MG63 (cell line): ENCODE measurements around the gene MICALL1. TPM values are rescaled to one million over a fixed set of nuclear protein-coding genes. Genes with fewer than 3 reads are reported as not detected.

Experiments used
- DNase-seq: peaks from one replicate; pipeline ENCODE4 v3.0.0-alpha.2; 2020
- H3K27me3 ChIP-seq: fragments of 250-450 bp; sonication (Bioruptor Pico); 2 replicates; pipeline ENCODE4 v1.5.1; 2020; ENCODE audit warnings: mild to moderate bottlenecking, moderate library complexity
- H3K36me3 ChIP-seq: fragments of 250-450 bp; sonication (Bioruptor Pico); 2 replicates; pipeline ENCODE4 v1.5.1; 2020; ENCODE audit warnings: mild to moderate bottlenecking, moderate library complexity
- H3K4me3 ChIP-seq: fragments of 250-450 bp; sonication (Bioruptor Pico); 2 replicates; pipeline ENCODE4 v1.5.1; 2020; ENCODE audit warnings: mild to moderate bottlenecking, moderate library complexity
- H3K9me3 ChIP-seq: fragments of 250-450 bp; sonication (Bioruptor Pico); 2 replicates; pipeline ENCODE4 v1.5.1; 2020; ENCODE audit warnings: mild to moderate bottlenecking, moderate library complexity
- total RNA-seq: library from RNA; depleted of rRNA; stranded (reverse); fragments of >200 nt; shearing (Covaris generic); gene quantifications from 2 replicates; pipeline ENCODE4 v1.2.3, GENCODE V29; 2014; ENCODE audit warnings: low replicate concordance; rRNA removed

Gene MICALL1, protein sequence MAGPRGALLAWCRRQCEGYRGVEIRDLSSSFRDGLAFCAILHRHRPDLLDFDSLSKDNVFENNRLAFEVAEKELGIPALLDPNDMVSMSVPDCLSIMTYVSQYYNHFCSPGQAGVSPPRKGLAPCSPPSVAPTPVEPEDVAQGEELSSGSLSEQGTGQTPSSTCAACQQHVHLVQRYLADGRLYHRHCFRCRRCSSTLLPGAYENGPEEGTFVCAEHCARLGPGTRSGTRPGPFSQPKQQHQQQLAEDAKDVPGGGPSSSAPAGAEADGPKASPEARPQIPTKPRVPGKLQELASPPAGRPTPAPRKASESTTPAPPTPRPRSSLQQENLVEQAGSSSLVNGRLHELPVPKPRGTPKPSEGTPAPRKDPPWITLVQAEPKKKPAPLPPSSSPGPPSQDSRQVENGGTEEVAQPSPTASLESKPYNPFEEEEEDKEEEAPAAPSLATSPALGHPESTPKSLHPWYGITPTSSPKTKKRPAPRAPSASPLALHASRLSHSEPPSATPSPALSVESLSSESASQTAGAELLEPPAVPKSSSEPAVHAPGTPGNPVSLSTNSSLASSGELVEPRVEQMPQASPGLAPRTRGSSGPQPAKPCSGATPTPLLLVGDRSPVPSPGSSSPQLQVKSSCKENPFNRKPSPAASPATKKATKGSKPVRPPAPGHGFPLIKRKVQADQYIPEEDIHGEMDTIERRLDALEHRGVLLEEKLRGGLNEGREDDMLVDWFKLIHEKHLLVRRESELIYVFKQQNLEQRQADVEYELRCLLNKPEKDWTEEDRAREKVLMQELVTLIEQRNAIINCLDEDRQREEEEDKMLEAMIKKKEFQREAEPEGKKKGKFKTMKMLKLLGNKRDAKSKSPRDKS
- 13.8 and 25.3 TPM in 2 replicates for total RNA-seq

DNA sequence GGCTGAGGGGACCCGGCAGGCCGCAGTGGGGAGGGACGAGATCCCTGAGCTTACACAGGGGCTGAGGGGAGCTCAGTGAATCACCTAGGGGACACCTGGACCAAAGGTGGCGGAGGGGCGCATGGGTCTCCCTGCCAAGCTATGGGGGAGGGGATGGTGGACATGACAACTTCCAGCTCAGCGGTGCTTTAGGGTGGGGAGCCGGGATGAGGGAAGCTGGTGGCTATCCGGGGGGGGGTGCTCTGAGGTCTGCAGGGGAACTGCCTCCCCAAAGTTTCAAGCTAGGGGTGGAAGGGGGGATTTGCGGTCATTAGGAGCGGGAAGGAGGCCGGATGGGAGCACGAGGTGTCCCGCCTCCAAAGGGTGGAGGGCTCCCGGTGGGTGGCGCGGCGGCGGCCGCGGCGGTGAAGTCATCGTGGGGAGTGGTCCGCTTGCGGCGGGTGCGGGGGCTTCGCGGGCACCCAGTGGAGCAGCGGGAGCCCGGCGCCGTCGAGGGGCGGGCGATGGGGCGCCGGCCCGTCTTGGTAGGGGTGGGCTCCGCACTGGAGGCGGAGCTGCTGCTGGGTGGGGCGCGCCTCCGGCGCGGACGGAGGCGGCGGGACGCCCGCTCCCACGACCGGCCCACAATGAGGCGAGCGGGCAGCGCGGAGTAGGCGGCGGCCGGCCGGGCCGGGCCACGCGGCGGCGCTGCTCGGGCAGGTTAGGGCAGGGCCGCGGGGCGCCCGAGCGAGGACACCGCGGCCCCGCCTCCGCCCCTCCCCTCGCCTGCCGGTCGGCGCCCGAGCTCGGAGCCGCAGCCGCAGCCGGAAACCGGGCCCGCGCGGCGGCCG, at the start of gene MICALL1:
MICALL1 (plus strand) TSS at position 764 of the 830 bp plus-strand sequence. CDS start 126 bp downstream, outside the sequence.
- peak within 1 kb of the TSS; percentile 71 for H3K4me3 ChIP-seq
- peaks cover 14% of the 10 kb centered on the region for H3K36me3 ChIP-seq
- no peaks in the 10 kb centered on the region for H3K27me3 ChIP-seq
- peak; percentile 89 for DNase-seq
- H3K9me3 ChIP-seq: no peaks in the 10 kb centered on the region

DNA sequence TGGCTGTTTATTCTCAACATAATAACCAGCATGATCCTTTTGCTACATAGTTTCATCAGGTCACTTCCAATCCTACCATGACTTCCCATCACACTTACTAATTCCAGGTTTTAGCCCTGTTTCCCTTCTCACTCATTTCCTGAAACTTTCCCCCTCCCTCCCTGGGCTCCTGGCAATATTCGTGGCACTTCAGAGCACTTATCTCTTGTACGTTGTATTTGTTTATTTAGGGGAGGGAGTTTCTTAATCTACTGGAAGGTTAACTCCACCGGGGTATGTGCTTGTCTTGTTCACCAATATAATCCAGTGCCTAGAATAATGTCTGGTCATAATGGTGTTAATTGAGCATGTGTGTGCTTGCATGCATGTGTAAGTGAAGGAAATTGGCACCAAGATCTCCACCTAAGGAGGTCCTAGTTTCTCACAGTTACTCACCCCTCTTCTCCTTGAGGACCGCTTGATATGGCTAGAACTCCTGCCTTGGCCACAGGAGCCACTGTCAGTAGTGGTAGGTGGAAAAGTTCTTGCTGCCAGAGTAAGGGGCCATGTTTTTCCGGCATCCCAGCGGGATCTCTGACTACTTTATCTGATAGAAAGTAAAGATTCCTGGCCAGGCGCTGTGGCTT, 45.2 kb upstream of the MICALL1 start:
- no peak overlapping the region for H3K4me3 ChIP-seq
- DNase-seq: no peak
- no peaks in the 10 kb centered on the region for H3K27me3 ChIP-seq
- H3K36me3 ChIP-seq: peaks cover 88% of the 10 kb centered on the region
- no peaks in the 10 kb centered on the region for H3K9me3 ChIP-seq

DNA sequence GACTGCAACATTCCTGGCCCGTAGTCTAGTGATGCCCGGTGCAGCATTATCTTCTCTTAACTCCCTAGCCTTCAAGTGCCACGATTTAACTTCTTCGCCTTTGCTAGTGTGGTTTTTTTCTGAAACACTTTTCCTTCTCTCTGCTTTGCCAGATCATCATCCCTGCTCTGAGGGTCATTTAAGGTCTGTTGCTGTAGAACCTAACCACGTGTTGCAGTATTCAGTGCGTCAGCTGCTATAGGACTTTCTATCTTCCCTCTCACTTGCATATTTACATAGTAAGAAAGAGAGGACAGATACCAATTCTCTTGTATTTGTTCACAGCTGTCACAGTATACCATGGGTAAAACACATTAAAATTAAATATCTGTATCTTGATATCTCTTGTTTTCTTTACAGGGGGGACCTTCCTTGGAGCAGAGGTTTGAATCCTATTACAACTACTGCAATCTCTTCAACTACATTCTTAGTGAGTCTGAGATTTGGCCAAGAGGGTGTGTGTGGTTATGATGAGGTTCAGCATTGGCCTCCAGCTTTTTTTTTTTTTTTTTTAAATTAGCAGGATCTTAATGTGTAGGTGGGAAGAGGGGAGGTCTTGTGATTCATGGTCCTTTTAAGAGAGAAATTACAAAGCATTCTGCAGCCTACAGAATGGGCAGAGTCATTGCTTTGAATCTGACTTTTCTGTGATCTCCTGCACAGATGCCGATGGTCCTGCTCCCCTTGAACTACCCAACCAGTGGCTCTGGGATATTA, 43.3 kb upstream of the MICALL1 start:
- H3K4me3 ChIP-seq: no peak overlapping the region
- no peaks in the 10 kb centered on the region for H3K27me3 ChIP-seq
- no peak for DNase-seq
- no peaks in the 10 kb centered on the region for H3K9me3 ChIP-seq
- H3K36me3 ChIP-seq: peaks cover 89% of the 10 kb centered on the region

DNA sequence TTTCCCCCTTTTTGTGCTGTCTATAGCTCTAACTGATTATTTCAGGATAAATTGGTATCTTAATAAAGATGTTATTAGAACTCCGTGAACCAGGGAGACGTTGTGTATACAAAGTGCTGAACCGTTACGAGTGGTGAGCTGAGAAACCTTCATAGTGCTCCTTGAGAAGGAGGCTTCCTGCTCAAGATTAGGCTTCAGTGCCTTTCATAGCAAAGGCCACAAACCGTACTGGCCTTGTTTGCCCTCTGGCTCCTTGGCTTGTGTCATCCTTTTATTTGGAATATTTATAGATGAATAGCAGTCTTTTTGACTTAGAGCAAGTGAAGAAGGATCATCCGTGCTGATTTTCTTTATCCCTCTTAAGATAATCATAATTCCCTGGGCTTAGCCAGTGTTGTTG, 40.6 kb upstream of the MICALL1 start:
- no peak for DNase-seq
- Histone ChIP-seq H3K4me3 (no peak overlapping the region), H3K36me3 (peaks cover 86% of the 10 kb centered on the region), H3K27me3 (no peaks in the 10 kb centered on the region), H3K9me3 (no peaks in the 10 kb centered on the region)

DNA sequence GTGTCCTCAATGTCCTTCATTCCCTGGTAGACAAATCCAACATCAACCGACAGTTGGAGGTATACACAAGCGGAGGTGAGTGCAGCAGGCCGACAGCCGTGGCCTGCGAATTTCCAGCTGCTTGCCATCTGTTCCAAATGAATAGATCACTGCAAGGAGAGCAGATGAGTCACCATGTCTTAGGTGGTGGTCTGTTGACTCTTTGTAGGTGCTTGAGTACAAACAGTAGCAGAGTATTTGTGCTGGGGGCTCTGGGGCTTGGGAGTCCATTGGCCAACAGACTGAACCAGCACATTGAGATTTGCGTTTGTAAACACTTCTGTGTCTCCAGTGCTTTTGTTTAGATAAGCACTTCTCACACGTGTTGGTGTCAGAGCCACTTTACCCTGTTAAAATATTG, 35.8 kb upstream of the MICALL1 start:
- peaks cover 81% of the 10 kb centered on the region for H3K36me3 ChIP-seq
- H3K27me3 ChIP-seq: no peaks in the 10 kb centered on the region
- DNase-seq: no peak
- H3K4me3 ChIP-seq: no peak overlapping the region
- H3K9me3 ChIP-seq: no peaks in the 10 kb centered on the region

DNA sequence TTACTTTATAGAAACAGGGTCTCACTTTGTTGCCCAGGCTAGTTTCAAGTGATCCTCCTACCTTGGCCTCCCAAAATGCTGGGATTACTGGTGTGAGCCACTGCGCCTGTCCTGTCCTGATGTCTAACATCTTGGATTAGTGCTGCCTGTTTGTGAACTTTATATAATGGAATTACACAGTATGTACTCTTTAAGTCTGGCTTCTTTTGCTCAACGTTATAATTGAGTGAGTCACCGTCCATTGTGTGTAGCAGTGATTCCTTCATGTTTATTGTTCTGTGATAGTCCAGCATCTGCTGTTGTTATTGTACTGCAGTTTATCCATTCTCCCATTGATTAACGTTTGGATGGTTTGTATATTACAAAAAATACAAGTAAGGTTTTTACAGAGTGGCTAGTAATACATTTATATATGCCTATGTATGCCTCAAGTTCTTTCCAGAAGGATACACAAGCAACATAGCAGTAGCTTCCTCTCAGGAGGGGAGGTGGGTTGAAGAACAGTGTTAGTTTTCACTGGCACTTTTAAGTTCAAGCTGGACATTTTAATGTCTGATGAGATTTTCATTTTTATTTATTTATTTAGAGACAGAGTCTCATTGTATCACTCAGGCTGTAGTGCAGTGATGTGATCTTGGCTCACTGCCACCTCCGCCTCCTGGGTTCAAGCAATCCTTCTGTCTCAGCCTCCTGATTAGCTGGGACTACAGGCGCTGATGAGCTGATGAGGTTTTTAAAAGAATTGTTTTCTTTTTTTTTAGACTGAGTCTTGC, 25.2 kb upstream of the MICALL1 start:
- DNase-seq: no peak
- Histone ChIP-seq H3K27me3 (no peaks in the 10 kb centered on the region), H3K36me3 (peaks cover 66% of the 10 kb centered on the region), H3K4me3 (no peak overlapping the region), H3K9me3 (no peaks in the 10 kb centered on the region)

DNA sequence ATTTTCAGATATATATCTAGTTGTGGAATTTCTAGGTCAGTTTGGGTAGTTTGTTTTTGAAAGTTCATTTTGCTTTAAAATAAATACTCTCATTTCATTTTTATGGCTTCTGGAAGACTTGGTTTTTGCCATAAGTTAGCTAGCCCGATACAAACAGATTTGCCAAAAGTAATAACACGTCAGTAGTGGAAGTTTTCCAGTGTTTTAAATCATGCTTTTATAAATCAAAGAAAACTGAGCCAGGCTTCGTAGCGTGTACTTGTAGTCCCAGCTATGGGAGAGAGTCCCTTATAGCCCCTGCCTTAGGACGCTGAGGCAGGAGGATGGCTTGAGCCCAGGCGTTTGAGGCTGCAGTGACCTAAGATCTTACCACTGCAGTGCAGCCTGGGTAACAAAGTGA, 21.7 kb upstream of the MICALL1 start:
- peaks cover 71% of the 10 kb centered on the region for H3K36me3 ChIP-seq
- no peak overlapping the region for H3K4me3 ChIP-seq
- no peaks in the 10 kb centered on the region for H3K27me3 ChIP-seq
- DNase-seq: no peak
- no peaks in the 10 kb centered on the region for H3K9me3 ChIP-seq

DNA sequence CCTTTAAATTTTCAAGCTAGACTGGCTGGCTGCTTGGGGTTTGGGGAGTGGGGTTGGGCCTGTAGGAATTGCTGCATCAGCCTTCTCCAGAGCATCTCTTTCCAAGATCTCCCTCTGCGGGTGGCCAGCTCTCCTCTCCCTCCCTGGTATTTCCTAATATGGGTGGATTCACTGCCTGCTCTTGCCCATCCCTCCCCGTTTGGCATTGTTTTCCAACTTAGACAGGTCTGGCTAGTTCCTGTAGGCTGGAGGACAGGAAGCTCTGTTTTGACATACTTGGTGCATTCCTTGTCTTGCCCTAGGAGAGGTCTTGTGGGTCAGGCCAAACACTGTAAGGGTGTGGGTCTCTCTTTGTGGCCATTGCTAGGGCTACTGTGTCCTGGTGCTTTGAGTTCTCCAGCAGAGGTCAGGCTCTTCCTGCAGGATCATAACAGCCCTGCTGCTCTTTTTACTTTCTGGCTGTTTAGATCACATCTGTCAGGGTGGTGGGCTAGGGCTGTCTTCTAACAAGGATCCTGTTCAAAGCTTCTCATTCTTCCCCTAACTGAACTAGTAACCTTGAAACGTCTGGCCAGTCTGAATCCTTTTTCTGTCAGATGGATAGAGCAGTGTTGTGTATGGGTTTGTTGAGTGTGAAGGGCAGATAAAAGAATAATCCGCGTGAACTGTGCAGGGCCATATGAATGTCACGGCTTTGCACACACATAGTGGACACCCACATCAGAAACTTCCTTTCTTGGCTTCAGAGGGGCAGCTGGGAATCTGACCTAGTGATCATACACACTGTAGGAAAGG, 18.3 kb upstream of the MICALL1 start:
- Histone ChIP-seq H3K9me3 (no peaks in the 10 kb centered on the region), H3K4me3 (no peak overlapping the region), H3K27me3 (no peaks in the 10 kb centered on the region), H3K36me3 (peaks cover 54% of the 10 kb centered on the region)
- peak; percentile 64 for DNase-seq

DNA sequence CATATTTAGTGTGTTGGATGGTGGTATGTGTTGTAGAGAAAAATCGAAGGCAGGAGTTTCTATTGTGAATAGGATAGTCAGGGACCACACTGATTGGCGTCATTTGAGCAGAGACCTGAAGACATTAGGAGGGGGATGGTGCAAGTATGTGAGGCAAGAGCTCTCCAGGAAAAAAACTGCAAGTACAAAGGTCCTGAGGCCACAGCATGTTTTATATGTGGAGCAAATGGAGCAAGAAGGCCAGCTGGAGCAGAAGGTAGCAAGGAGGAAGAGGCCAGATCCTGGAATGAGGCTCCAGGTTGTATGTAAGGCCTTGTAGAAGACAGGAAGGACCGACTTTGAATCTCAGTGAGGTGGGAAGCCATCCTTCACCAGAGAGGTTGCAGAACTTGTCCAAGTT, 14.2 kb upstream of the MICALL1 start:
- H3K27me3 ChIP-seq: no peaks in the 10 kb centered on the region
- no peak for DNase-seq
- H3K36me3 ChIP-seq: peaks cover 40% of the 10 kb centered on the region

DNA sequence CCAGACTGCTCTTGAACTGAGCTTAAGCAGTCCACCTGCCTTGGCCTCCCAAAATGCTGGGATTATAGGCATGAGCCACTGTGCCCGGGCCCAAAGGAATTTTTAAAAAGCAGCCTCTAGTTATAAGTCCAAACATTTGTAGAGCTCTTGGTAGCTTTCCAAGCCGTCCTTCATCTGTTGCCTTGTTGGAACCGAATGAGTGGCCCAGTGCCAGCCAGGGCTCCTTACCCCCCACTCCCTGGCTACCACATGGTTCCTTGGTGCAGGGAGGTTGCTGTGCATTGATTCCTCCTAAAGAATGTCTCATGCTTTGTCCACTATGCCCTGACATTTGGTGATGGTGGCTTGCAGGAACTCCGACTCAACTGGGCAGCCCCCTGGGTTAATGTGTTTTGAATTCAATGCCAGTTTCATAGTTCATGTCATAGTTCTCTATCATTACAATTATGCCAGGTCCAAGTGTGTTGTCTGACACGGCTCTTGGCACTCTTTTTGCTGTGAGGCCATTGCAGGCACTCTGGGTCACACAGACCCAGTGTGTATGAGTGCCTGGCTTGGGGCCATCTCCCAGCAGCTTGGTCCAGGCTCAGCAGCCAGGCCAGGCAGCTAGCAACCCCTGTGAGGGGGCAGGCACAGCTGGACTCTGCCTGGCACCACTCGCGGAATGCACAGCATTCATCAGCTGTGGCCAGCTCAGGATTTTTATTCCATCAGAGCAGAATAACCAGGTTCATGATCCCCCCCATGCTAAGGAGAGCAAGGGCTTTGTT, 13.3 kb upstream of the MICALL1 start:
- Histone ChIP-seq H3K36me3 (peaks cover 32% of the 10 kb centered on the region), H3K4me3 (no peak overlapping the region), H3K9me3 (no peaks in the 10 kb centered on the region), H3K27me3 (no peaks in the 10 kb centered on the region)
- DNase-seq: peak; percentile 86

More for the DNA sequence above, 14.2 kb upstream of the MICALL1 start:
- Histone ChIP-seq H3K4me3 (no peak overlapping the region), H3K9me3 (no peaks in the 10 kb centered on the region)

DNA sequence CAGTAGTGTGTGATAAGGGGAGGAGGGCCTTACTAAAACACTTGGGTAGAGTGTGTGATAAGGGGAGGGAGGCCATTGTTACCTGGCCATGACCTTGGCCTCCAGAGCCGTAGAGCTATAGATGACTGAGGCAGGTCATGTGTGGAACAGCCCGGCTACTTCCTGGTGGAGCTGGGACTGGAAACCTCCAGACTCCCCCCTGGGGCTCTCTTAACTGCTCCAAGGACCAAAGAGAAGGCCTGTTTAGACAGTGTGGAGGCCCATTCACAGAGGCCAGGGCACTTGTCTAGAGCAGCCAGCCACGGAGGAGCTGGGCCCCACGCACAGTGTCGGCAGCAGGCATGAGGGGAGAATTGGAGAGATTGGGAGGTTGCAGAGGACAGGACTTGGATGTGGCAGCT, 12.5 kb upstream of the MICALL1 start:
- H3K4me3 ChIP-seq: no peak overlapping the region
- no peaks in the 10 kb centered on the region for H3K9me3 ChIP-seq
- no peak for DNase-seq
- H3K27me3 ChIP-seq: no peaks in the 10 kb centered on the region
- H3K36me3 ChIP-seq: peaks cover 23% of the 10 kb centered on the region

DNA sequence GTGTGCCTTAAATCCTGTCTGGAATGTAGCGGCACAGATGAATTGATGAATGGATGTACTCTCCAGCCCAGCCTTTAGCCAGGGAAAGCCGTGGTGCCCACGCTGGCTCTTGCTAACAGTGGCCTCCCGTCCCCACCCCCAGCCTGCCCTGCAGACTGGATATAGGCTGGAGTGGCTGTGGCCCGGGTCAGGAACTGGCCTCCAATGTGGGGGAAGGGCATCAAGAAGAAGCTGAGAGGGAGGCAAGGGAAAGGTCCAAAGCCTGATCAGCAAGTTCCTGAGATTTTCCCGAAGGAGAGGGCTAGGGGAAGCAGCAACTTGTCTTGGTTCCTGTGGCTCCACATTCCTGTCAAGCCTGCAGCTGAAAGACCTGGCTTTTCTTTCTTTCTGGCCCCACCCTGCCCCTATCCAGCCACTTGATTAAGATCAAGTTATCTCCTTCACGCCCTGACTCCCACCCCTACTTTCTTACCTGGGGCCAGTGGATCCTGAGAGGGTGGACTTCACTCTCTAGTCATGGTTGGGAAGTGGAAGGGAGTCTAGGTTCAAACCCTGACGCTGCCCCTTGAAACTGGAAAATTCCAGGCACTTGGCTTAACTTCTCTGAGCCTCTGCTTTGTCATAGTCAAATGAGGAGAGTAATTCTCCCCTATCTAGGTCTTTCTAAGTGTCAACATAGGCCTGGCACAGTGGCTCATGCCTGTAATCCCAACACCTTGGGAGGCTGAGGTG, 11.0 kb upstream of the MICALL1 start:
- H3K27me3 ChIP-seq: no peaks in the 10 kb centered on the region
- no peak overlapping the region for H3K4me3 ChIP-seq
- no peaks in the 10 kb centered on the region for H3K9me3 ChIP-seq
- H3K36me3 ChIP-seq: peaks cover 8% of the 10 kb centered on the region
- no peak for DNase-seq

DNA sequence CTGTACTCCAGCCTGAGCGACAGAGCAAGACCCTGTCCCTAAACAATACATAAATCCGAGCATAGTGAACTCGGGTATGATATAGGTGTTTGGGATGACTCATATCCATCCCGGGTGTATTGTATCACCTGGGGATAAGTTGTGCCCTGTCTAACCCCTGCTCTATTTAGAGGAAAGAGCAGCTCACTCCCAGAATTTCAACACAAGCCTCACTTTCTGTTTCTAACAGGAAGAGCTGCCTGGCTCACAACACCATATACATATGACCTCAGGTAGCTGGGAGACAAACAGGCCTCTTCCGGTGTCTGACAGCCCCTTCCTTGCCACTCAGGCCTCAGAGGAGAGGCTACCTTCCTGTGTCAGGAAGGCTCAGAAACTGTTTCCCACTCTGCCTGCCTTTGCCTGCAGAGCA, 9.9 kb upstream of the MICALL1 start:
- Histone ChIP-seq H3K27me3 (no peaks in the 10 kb centered on the region), H3K9me3 (no peaks in the 10 kb centered on the region), H3K4me3 (no peak overlapping the region), H3K36me3 (peaks cover 3% of the 10 kb centered on the region; the same call in 1 of the 2 replicates)
- no peak for DNase-seq
